T-helper 1 cell treated with Interleukin-12 subunit alpha and Interleukin-12 subunit beta and Interleukin-4 antibody, amounts not matched to agents 30 ng/mL and 1 ng/mL, for 36 hours (primary cell): ENCODE data around the gene YOD1. TPM values are rescaled to one million over a fixed set of nuclear protein-coding genes. Genes with fewer than 3 reads are reported as not detected.
"Not testable (repeated sequence)": the region's sequence is repeated elsewhere in the genome, so short reads cannot be mapped to it uniquely, and the experiment has no call there.

Experiments
- intact Hi-C: fragments of 100-400 bp; cut with micrococcal nuclease; formaldehyde crosslinking; loops from one replicate; pipeline ENCODE4 v1.15.1; 2024
- total RNA-seq: library from RNA; stranded (reverse); gene quantifications from 2 replicates; pipeline ENCODE4 v1.2.3, GENCODE V29; 2022

The YOD1 gene
- total RNA-seq, 1 donor from 2014 or later: 8.2 TPM

GRCh38 chr1:207050480-207051190, 373 bp downstream of the YOD1 start:
- intact Hi-C loops: loop anchor here (1.0 to 10.0 kb wide), 14 partner anchors 28 to 1838 kb away; partner anchors contain the start of genes CD46 and DSTYK

- intact Hi-C loops: loop anchor here (1.0 to 10.0 kb wide), 14 partner anchors 28 to 1838 kb away; partner anchors contain the start of genes CD46 and DSTYK
Observed at GRCh38 chr1:207049974-207050391, 1.0 kb downstream of the YOD1 start.

GRCh38 chr1:207049514-207049913, 1.5 kb downstream of the YOD1 start:
- intact Hi-C loops: no loop called here

GRCh38 chr1:207049054-207049453, 2.0 kb downstream of the YOD1 start:
- intact Hi-C loops: no loop called here

- intact Hi-C loops: no loop called here
Observed at GRCh38 chr1:207048041-207048440, 3.0 kb downstream of the YOD1 start.

GRCh38 chr1:207047505-207047904, 3.5 kb downstream of the YOD1 start:
- intact Hi-C loops: no loop called here

- intact Hi-C loops: no loop called here
Observed at GRCh38 chr1:207045453-207045852, 5.6 kb downstream of the YOD1 start.

GRCh38 chr1:207041397-207041796, 9.6 kb downstream of the YOD1 start:
- intact Hi-C loops: not testable (repeated sequence)

- intact Hi-C loops: no loop called here
Observed at GRCh38 chr1:207040181-207040533, 10.9 kb downstream of the YOD1 start.

GRCh38 chr1:207039380-207040180, 11.4 kb downstream of the YOD1 start:
- intact Hi-C loops: no loop called here

GRCh38 chr1:207036865-207037264, 14.1 kb downstream of the YOD1 start:
- intact Hi-C loops: no loop called here

- intact Hi-C loops: no loop called here
Observed at GRCh38 chr1:207035877-207036551, 15.0 kb downstream of the YOD1 start.

GRCh38 chr1:207034998-207035397, 16.0 kb downstream of the YOD1 start:
- intact Hi-C loops: no loop called here

GRCh38 chr1:207034208-207034607, 16.8 kb downstream of the YOD1 start:
- intact Hi-C loops: no loop called here

GRCh38 chr1:207033302-207033701, 17.7 kb downstream of the YOD1 start:
- intact Hi-C loops: no loop called here

GRCh38 chr1:207032528-207033017, 18.4 kb downstream of the YOD1 start, which contains the start of gene C1orf116:
C1orf116 (minus strand) TSS chr1:207032756; CDS start chr1:207027598, 5,158 bp downstream.
- intact Hi-C loops: no loop called here

- intact Hi-C loops: no loop called here
Observed at GRCh38 chr1:207031632-207032264, 19.3 kb downstream of the YOD1 start.

GRCh38 chr1:207031016-207031415, 20.0 kb downstream of the YOD1 start:
- intact Hi-C loops: no loop called here

GRCh38 chr1:207030522-207031009, 20.4 kb downstream of the YOD1 start:
- intact Hi-C loops: no loop called here

GRCh38 chr1:207029701-207030521, 21.1 kb downstream of the YOD1 start:
- intact Hi-C loops: no loop called here
